A549 (cell line): Measurements from ENCODE around the gene TNNI2. TPM values are rescaled to one million over a fixed set of nuclear protein-coding genes. Genes with fewer than 3 reads are reported as not detected.
A peak's percentile ranks its signal among the peaks of the same experiment; 100 is the strongest.

ENCODE experiments used
- ATAC-seq, 2 experiments: fragments of 200-7000 bp in 1 of 2; fragments of >200 bp in 1 of 2; cut with Nextera tagmentation in 1 of 2; cut with Tn5 transposase in 1 of 2; 3 replicates each; pipeline versions ENCODE4 v1.8.0 to v1.9.1; 2018 to 2020; ENCODE audit warnings: mild to moderate bottlenecking in 1 of 2, moderate library complexity in 1 of 2
- CTCF ChIA-PET: fragments of 300-600 bp; sonication (Branson Sonifier 250); formaldehyde crosslinking; extraction: SDS; loops from one replicate; lab custom pipeline; 2021; ENCODE audit warnings: antibody characterized with exemption, inconsistent platforms; lab: Yijun Ruan, JAX
- POLR2A ChIA-PET: fragments of 350-600 bp; formaldehyde crosslinking; extraction: SDS; loops from one replicate; lab custom pipeline; 2021; ENCODE audit warnings: antibody characterized with exemption, inconsistent platforms; lab: Yijun Ruan, JAX
- DNase-seq, 2 experiments: peaks; one replicate each; pipeline versions ENCODE4 v3.0.0 to v3.0.0-alpha.2; 2011 to 2016; ENCODE audit warnings: low read depth in 1 of 2, low spot score in 1 of 2
- FAIRE-seq: peaks from 2 replicates; lab custom pipeline; 2011; peaks lifted over from hg19 to GRCh38; lab: Jason Lieb, UNC
- H3K27ac ChIP-seq, 2 experiments: fragments of >200 bp; sonication (Bioruptor Twin); formaldehyde crosslinking; 3 replicates each; pipeline ENCODE4 v1.5.1; 2016 to 2017
- H3K4me1 ChIP-seq: fragments of >200 bp; sonication (Bioruptor Twin); formaldehyde crosslinking; 3 replicates; pipeline ENCODE4 v1.6.1; 2016
- H3K4me2 ChIP-seq: fragments of >200 bp; sonication (Bioruptor Twin); formaldehyde crosslinking; 3 replicates; pipeline ENCODE4 v1.6.1; 2016
- H3K4me3 ChIP-seq: fragments of >200 bp; sonication (Bioruptor Twin); formaldehyde crosslinking; 3 replicates; pipeline ENCODE4 v1.5.1; 2016
- H3K9me3 ChIP-seq: fragments of >200 bp; sonication (Bioruptor Twin); formaldehyde crosslinking; 3 replicates; pipeline ENCODE4 v1.6.1; 2016
- BHLHE40 ChIP-seq: IDR thresholded peaks from 2 replicates; pipeline ENCODE4 v1.6.1; 2012; ENCODE audit warnings: low read depth, low read length, inconsistent platforms
- CBX2 ChIP-seq: fragments of 200-600 bp; sonication (generic); IDR thresholded peaks from 2 replicates; pipeline ENCODE4 v1.6.1; 2016; ENCODE audit warnings: low read depth, mild to moderate bottlenecking, borderline replicate concordance
- CBX8 ChIP-seq: fragments of 200-600 bp; sonication (generic); IDR thresholded peaks from 2 replicates; pipeline ENCODE4 v1.6.1; 2016
- CHD2 ChIP-seq: fragments of 150-350 bp; IDR thresholded peaks from 2 replicates; pipeline ENCODE4 v1.6.1; 2014; ENCODE audit warnings: low read length; ENCODE audit not compliant: partially characterized antibody
- CTCF ChIP-seq: fragments of >200 bp; sonication (Bioruptor Twin); formaldehyde crosslinking; IDR thresholded peaks from 3 replicates; pipeline ENCODE4 v1.5.1; 2016
- E2F6 ChIP-seq: IDR thresholded peaks from 2 replicates; pipeline ENCODE4 v1.6.1; 2012; ENCODE audit warnings: low read depth, borderline replicate concordance
- EHMT2 ChIP-seq: fragments of 200-600 bp; sonication (generic); IDR thresholded peaks from 2 replicates; pipeline ENCODE4 v1.6.1; 2016; ENCODE audit warnings: antibody characterized with exemption, low read depth, mild to moderate bottlenecking, moderate library complexity
- ELK1 ChIP-seq: fragments of 150-350 bp; IDR thresholded peaks from 2 replicates; pipeline ENCODE4 v1.6.1; 2014; ENCODE audit warnings: low read depth, mild to moderate bottlenecking, low read length
- EP300 ChIP-seq, 2 experiments: fragments of >200 bp; sonication (Bioruptor Twin); formaldehyde crosslinking; IDR thresholded peaks; 2 replicates in 1 of 2; 3 replicates in 1 of 2; pipeline ENCODE4 v1.6.1; 2016 to 2017
- FOSL2 ChIP-seq, 2 experiments: fragments of 450-650 bp in 1 of 2; fragments of >200 bp in 1 of 2; sonication (Bioruptor Twin) in 1 of 2; formaldehyde crosslinking; IDR thresholded peaks; 2 replicates each; pipeline versions ENCODE4 v1.5.0 to v1.6.1; 2016 to 2020; ENCODE audit warnings: mild to moderate bottlenecking in 1 of 2, moderate library complexity in 1 of 2
- GATA3 ChIP-seq: IDR thresholded peaks from 2 replicates; pipeline ENCODE4 v1.6.1; 2012; ENCODE audit warnings: borderline replicate concordance
- HDAC2 ChIP-seq: fragments of 200-600 bp; sonication (generic); IDR thresholded peaks from 2 replicates; pipeline ENCODE4 v1.6.1; 2016
- HEYL ChIP-seq: fragments of 250-450 bp; sonication (Bioruptor Pico); IDR thresholded peaks from 2 replicates; pipeline ENCODE4 v1.8.0; 2021; ENCODE audit warnings: mild to moderate bottlenecking, moderate library complexity
- HOXA7 ChIP-seq: fragments of 250-450 bp; sonication (Bioruptor Pico); IDR thresholded peaks from 2 replicates; pipeline ENCODE4 v1.5.0; 2020; ENCODE audit warnings: mild to moderate bottlenecking, moderate library complexity
- HOXB13 ChIP-seq: fragments of 250-450 bp; sonication (Bioruptor Pico); IDR thresholded peaks from 2 replicates; pipeline ENCODE4 v1.5.0; 2020; ENCODE audit warnings: low read depth, mild to moderate bottlenecking, moderate library complexity
- HOXB5 ChIP-seq: fragments of 250-450 bp; sonication (Bioruptor Pico); IDR thresholded peaks from 2 replicates; pipeline ENCODE4 v1.5.0; 2020; ENCODE audit warnings: mild to moderate bottlenecking, moderate library complexity
- JUN ChIP-seq, 2 experiments: fragments of >200 bp; sonication (Bioruptor Twin); formaldehyde crosslinking; IDR thresholded peaks; 2 replicates in 1 of 2; 3 replicates in 1 of 2; pipeline ENCODE4 v1.6.1; 2016 to 2017
- MAFK ChIP-seq: fragments of 450-650 bp; IDR thresholded peaks from 2 replicates; pipeline ENCODE4 v1.6.1; 2014; ENCODE audit not compliant: partially characterized antibody
- MAX ChIP-seq: IDR thresholded peaks from 2 replicates; pipeline ENCODE4 v1.6.1; 2012
- MAZ ChIP-seq: fragments of 150-350 bp; IDR thresholded peaks from 2 replicates; pipeline ENCODE4 v1.6.1; 2014; ENCODE audit warnings: antibody characterized with exemption, low read depth, low read length, borderline replicate concordance
- NR3C1 ChIP-seq: fragments of >200 bp; sonication (Bioruptor Twin); formaldehyde crosslinking; IDR thresholded peaks from 3 replicates; pipeline ENCODE4 v1.6.1; 2017
- PBX3 ChIP-seq: IDR thresholded peaks from 2 replicates; pipeline ENCODE4 v1.6.1; 2012
- POLR2A ChIP-seq: IDR thresholded peaks from 2 replicates; pipeline ENCODE4 v1.6.1; 2012; ENCODE audit warnings: mild to moderate bottlenecking, low read length
- RAD21 ChIP-seq, 2 experiments: fragments of >200 bp in 1 of 2; sonication (Bioruptor Twin) in 1 of 2; formaldehyde crosslinking in 1 of 2; IDR thresholded peaks in 1 of 2; conservative IDR thresholded peaks in 1 of 2; 2 replicates in 1 of 2; 3 replicates in 1 of 2; pipeline ENCODE4 v1.6.1; 2012 to 2018; ENCODE audit warnings: inconsistent platforms in 1 of 2
- RARB ChIP-seq: fragments of 250-450 bp; sonication (Bioruptor Pico); IDR thresholded peaks from 2 replicates; pipeline ENCODE4 v1.8.0; 2021; ENCODE audit warnings: mild to moderate bottlenecking, moderate library complexity
- RNF2 ChIP-seq: fragments of 200-600 bp; sonication (generic); IDR thresholded peaks from 2 replicates; pipeline ENCODE4 v1.6.1; 2016; ENCODE audit warnings: low read depth, mild to moderate bottlenecking, antibody characterized with exemption, moderate library complexity, borderline replicate concordance
- SMC3 ChIP-seq: fragments of >200 bp; sonication (Bioruptor Twin); formaldehyde crosslinking; IDR thresholded peaks from 3 replicates; pipeline ENCODE4 v1.6.1; 2018; ENCODE audit warnings: inconsistent platforms
- SREBF2 ChIP-seq: fragments of 450-650 bp; IDR thresholded peaks from 2 replicates; pipeline ENCODE4 v1.6.1; 2014; ENCODE audit warnings: mild to moderate bottlenecking, moderate library complexity
- TP53 ChIP-seq: fragments of 250-450 bp; sonication (Bioruptor Pico); IDR thresholded peaks from 2 replicates; pipeline ENCODE4 v1.5.0; 2021; ENCODE audit warnings: mild to moderate bottlenecking, moderate library complexity
- ZFP36 ChIP-seq: fragments of 450-650 bp; IDR thresholded peaks from 2 replicates; pipeline ENCODE4 v1.6.1; 2014; ENCODE audit warnings: borderline replicate concordance; ENCODE audit not compliant: partially characterized antibody
- ZSCAN20 ChIP-seq: fragments of 250-450 bp; sonication (Bioruptor Pico); IDR thresholded peaks from 2 replicates; pipeline ENCODE4 v1.8.0; 2022; ENCODE audit warnings: mild to moderate bottlenecking, moderate library complexity
- WGBS: methylation state at CpG from one replicate; pipeline ENCODE4 v1.1.6; 2017; ENCODE audit errors: missing lambda C conversion rate; 5-methylcytosine and 5-hydroxymethylcytosine counted together
- polyA plus RNA-seq, 4 experiments: library from polyadenylated mRNA; depleted of rRNA in 3 of 4; stranded (reverse); fragments of >200 nt; fragmentation: RNase III in 1 of 4; extraction: RNeasy Plus Mini Kit Qiagen cat#74134 plus additional on column Dnase treatment in 1 of 4; gene quantifications; 2 replicates in 3 of 4; 3 replicates in 1 of 4; pipeline ENCODE4 v1.2.3, GENCODE V29; 2011 to 2017

Gene TNNI2
- polyA plus RNA-seq, 2 of the 4 experiments (the other 2 are of a cell fraction): not detected

GRCh38 chr11:1830322-1831223, 8.2 kb upstream of the TNNI2 start:
- peak overlapping the region; percentile 10; the same call in 2 of the 3 replicates for H3K4me2 ChIP-seq
- no peak for TF ChIP-seq MAZ
- TF ChIP-seq CBX8: no peak
- TF ChIP-seq HDAC2: no peak
- TF ChIP-seq NR3C1: no peak
- no peak for TF ChIP-seq TP53 (CRISPR knock-in tag)
- no peak for TF ChIP-seq SMC3
- no peak for TF ChIP-seq MAX
- no peak for TF ChIP-seq MAFK
- TF ChIP-seq EHMT2: no peak
- no peak for TF ChIP-seq SREBF2
- no peak for TF ChIP-seq RARB (CRISPR knock-in tag)
- TF ChIP-seq BHLHE40: no peak
- TF ChIP-seq CTCF: no peak
- no peak for TF ChIP-seq CHD2
- no peak for TF ChIP-seq HOXB13 (CRISPR knock-in tag)
- no peak for TF ChIP-seq HOXA7 (CRISPR knock-in tag)
- TF ChIP-seq ELK1: no peak
- no peak for TF ChIP-seq EP300 (IDR thresholded peaks at IDR 0.05)
- TF ChIP-seq GATA3: no peak
- TF ChIP-seq JUN (IDR thresholded peaks at IDR 0.05): no peak
- TF ChIP-seq, all 56 proteins: peak for 0
- Histone ChIP-seq H3K27ac (peak overlapping the region; percentile 73 to 89; a peak in 5 of 6 replicates), H3K9me3 (no peaks in the 10 kb centered on the region), H3K4me3 (no peak overlapping the region), H3K4me1 (peaks cover 80% of the 10 kb centered on the region)
- WGBS: 54% methylated on average over 17 of the region's 33 CpGs
- ATAC-seq (no peak), FAIRE-seq (no peak), DNase-seq (no peak)
- ChIA-PET CTCF (interaction anchor here (0.6 to 13.7 kb wide), 26 partner anchors 11 to 322 kb away, joined by 3 to 605 read pairs (median 28); partner anchors contain the start of genes KRTAP5-6 and LSP1), POLR2A (interaction anchor here (1.0 to 1.1 kb wide), 2 partner anchors 59 to 137 kb away, joined by 3 to 5 read pairs; no protein-coding TSS in a partner anchor)

- Histone ChIP-seq H3K4me2 (peak overlapping the region; percentile 85), H3K4me3 (no peak overlapping the region), H3K9me3 (no peaks in the 10 kb centered on the region), H3K4me1 (peaks cover 74% of the 10 kb centered on the region), H3K27ac (peak overlapping the region; percentile 73 to 89)
- 90% methylated on average over 10 of the region's 26 CpGs for WGBS
- ATAC-seq (no peak), DNase-seq (no peak), FAIRE-seq (no peak)
- CTCF ChIA-PET: interaction anchor here (0.6 to 13.7 kb wide), 59 partner anchors 10 to 321 kb away, joined by 3 to 605 read pairs (median 12); partner anchors contain the start of genes H19, KRTAP5-6 and LSP1
- TF ChIP-seq MAZ: no peak
- TF ChIP-seq RNF2: no peak
- TF ChIP-seq HOXB5: no peak
- TF ChIP-seq MAFK: no peak
- TF ChIP-seq CBX2: no peak
- no peak for TF ChIP-seq GATA3
- TF ChIP-seq ZSCAN20 (CRISPR knock-in tag): no peak
- no peak for TF ChIP-seq PBX3
- TF ChIP-seq RAD21 (conservative IDR thresholded peaks at IDR 0.05 in 1 of 2, IDR thresholded peaks at IDR 0.05 in 1 of 2): no peak
- TF ChIP-seq HEYL: no peak
- no peak for TF ChIP-seq ZFP36
- no peak for TF ChIP-seq FOSL2 (IDR thresholded peaks at IDR 0.05)
- TF ChIP-seq FOSL2 (CRISPR knock-in tag; IDR thresholded peaks at IDR 0.05): no peak
- no peak for TF ChIP-seq E2F6
- TF ChIP-seq HOXB13 (CRISPR knock-in tag): no peak
- no peak for TF ChIP-seq POLR2A
- POLR2A ChIA-PET: interaction anchor here (3.2 kb wide), 1 partner anchor 138 kb away, joined by 39 read pairs; no protein-coding TSS in a partner anchor
Measured at GRCh38 chr11:1831338-1832210, 7.2 kb upstream of the TNNI2 start.
